HCT116 (cell line): ENCODE data around the gene LRRFIP2.

Experiments
- EZH2 ChIP-seq: fragments of 200-600 bp; sonication (generic); IDR thresholded peaks from 2 replicates; pipeline ENCODE4 v1.6.1; 2017; ENCODE audit warnings: antibody characterized with exemption, mixed run types
- POLR2A ChIP-seq: IDR thresholded peaks from 2 replicates; pipeline ENCODE4 v1.7.0; 2011; ENCODE audit warnings: borderline replicate concordance; ENCODE audit not compliant: insufficient read depth, insufficient read length; ENCODE audit errors: extremely low read depth
- YY1 ChIP-seq: IDR thresholded peaks from 2 replicates; pipeline ENCODE4 v1.6.1; 2011; ENCODE audit warnings: low read length, low read depth, moderate library complexity, mild to moderate bottlenecking; ENCODE audit not compliant: insufficient replicate concordance; ENCODE audit errors: extremely low read depth
- TF ChIP-seq, protein P1 (sequence below): IDR thresholded peaks from 2 replicates; pipeline ENCODE4 v1.6.1; 2012; ENCODE audit warnings: low read depth
- TF ChIP-seq, protein P2 (sequence below), 3 experiments: fragments of 200-600 bp in 1 of 3; sonication (generic) in 1 of 3; IDR thresholded peaks in 2 of 3; conservative IDR thresholded peaks in 1 of 3; 2 replicates each; pipeline ENCODE4 v1.5.1; 2012 to 2017; ENCODE audit warnings: low read depth in 2 of 3, low read length in 2 of 3, antibody characterized with exemption in 1 of 3, borderline replicate concordance in 1 of 3, control low read depth in 1 of 3, mild to moderate bottlenecking in 1 of 3, mixed read lengths in 1 of 3, mixed run types in 1 of 3, moderate library complexity in 1 of 3; ENCODE audit not compliant: insufficient read depth in 1 of 3
- TF ChIP-seq, protein P3 (sequence below): IDR thresholded peaks from 2 replicates; pipeline ENCODE4 v1.6.1; 2012

DNA sequence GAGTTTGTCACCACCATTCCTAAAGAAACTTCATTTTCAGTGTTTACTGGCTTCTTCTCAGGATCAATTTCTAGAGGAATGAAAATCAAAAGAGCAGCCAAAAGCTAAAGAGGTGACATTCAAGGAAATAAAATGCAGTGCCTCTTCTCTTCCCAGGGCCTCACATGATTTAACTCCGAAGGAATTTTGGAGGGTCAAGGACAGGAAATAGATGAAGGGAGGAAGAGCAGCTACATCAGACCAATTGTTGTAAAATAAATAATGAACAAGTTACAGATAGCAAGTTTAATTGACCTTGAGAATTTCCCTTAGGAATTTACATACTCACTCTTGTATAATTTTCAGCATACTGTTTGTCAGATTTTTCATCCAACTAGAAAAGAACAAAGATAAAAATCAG, 78.1 kb downstream of the LRRFIP2 start:
- no peak for TF ChIP-seq POLR2A
- TF ChIP-seq, protein P1, sequence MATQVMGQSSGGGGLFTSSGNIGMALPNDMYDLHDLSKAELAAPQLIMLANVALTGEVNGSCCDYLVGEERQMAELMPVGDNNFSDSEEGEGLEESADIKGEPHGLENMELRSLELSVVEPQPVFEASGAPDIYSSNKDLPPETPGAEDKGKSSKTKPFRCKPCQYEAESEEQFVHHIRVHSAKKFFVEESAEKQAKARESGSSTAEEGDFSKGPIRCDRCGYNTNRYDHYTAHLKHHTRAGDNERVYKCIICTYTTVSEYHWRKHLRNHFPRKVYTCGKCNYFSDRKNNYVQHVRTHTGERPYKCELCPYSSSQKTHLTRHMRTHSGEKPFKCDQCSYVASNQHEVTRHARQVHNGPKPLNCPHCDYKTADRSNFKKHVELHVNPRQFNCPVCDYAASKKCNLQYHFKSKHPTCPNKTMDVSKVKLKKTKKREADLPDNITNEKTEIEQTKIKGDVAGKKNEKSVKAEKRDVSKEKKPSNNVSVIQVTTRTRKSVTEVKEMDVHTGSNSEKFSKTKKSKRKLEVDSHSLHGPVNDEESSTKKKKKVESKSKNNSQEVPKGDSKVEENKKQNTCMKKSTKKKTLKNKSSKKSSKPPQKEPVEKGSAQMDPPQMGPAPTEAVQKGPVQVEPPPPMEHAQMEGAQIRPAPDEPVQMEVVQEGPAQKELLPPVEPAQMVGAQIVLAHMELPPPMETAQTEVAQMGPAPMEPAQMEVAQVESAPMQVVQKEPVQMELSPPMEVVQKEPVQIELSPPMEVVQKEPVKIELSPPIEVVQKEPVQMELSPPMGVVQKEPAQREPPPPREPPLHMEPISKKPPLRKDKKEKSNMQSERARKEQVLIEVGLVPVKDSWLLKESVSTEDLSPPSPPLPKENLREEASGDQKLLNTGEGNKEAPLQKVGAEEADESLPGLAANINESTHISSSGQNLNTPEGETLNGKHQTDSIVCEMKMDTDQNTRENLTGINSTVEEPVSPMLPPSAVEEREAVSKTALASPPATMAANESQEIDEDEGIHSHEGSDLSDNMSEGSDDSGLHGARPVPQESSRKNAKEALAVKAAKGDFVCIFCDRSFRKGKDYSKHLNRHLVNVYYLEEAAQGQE: no peak
- TF ChIP-seq, protein P2, sequence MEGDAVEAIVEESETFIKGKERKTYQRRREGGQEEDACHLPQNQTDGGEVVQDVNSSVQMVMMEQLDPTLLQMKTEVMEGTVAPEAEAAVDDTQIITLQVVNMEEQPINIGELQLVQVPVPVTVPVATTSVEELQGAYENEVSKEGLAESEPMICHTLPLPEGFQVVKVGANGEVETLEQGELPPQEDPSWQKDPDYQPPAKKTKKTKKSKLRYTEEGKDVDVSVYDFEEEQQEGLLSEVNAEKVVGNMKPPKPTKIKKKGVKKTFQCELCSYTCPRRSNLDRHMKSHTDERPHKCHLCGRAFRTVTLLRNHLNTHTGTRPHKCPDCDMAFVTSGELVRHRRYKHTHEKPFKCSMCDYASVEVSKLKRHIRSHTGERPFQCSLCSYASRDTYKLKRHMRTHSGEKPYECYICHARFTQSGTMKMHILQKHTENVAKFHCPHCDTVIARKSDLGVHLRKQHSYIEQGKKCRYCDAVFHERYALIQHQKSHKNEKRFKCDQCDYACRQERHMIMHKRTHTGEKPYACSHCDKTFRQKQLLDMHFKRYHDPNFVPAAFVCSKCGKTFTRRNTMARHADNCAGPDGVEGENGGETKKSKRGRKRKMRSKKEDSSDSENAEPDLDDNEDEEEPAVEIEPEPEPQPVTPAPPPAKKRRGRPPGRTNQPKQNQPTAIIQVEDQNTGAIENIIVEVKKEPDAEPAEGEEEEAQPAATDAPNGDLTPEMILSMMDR (IDR thresholded peaks at IDR 0.05 in 2 of 3, conservative IDR thresholded peaks at IDR 0.05 in 1 of 3; ENCODE audit: borderline replicate concordance in 1 of 3, insufficient read depth in 1 of 3, low read depth in 2 of 3, low read length in 2 of 3): no peak
- no peak for TF ChIP-seq YY1
- TF ChIP-seq EZH2: no peak
- TF ChIP-seq, protein P3, sequence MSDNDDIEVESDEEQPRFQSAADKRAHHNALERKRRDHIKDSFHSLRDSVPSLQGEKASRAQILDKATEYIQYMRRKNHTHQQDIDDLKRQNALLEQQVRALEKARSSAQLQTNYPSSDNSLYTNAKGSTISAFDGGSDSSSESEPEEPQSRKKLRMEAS: no peak
